Cardiac muscle cell (in vitro differentiated cells and primary cell): Measurements from ENCODE around the gene INO80. TPM values are rescaled to one million over a fixed set of nuclear protein-coding genes. Genes with fewer than 3 reads are reported as not detected.

ENCODE experiments used
- DNase-seq, 2 donors: peaks; one replicate each; pipeline versions ENCODE4 v3.0.0 to v3.0.0-alpha.2; 2010 to 2017; ENCODE audit warnings: low read depth in 1 of 2, low spot score in 1 of 2
- H3K27ac ChIP-seq: fragments of 200-600 bp; sonication (generic); 2 replicates; pipeline ENCODE4 v1.5.1; 2016
- H3K27me3 ChIP-seq: fragments of 200-600 bp; sonication (generic); 2 replicates; pipeline ENCODE4 v1.6.0; 2016; ENCODE audit warnings: control low read depth
- H3K36me3 ChIP-seq: fragments of 200-600 bp; sonication (generic); 2 replicates; pipeline ENCODE4 v1.5.1; 2016; ENCODE audit warnings: control low read depth
- H3K4me1 ChIP-seq: fragments of 200-600 bp; sonication (generic); 2 replicates; pipeline ENCODE4 v1.8.1; 2017; ENCODE audit warnings: low read depth, mild to moderate bottlenecking, mixed run types
- H3K4me3 ChIP-seq: fragments of 200-600 bp; sonication (generic); 2 replicates; pipeline ENCODE4 v1.5.1; 2016; ENCODE audit warnings: mild to moderate bottlenecking
- H3K9me3 ChIP-seq: fragments of 200-600 bp; sonication (generic); 2 replicates; pipeline ENCODE4 v1.5.1; 2017; ENCODE audit warnings: low read depth, mild to moderate bottlenecking, control low read depth
- CTCF ChIP-seq: IDR thresholded peaks from 2 replicates; pipeline ENCODE4 v1.5.1; 2012; ENCODE audit warnings: low read depth, mild to moderate bottlenecking, low read length
- polyA plus RNA-seq: library from polyadenylated mRNA; unstranded; fragments of >200 nt; fragmentation: Nextera tagmentation; extraction: Ambion mirVana; gene quantifications from 2 replicates; pipeline ENCODE4 v1.2.1, GENCODE V29; 2016
- total RNA-seq: library from RNA; depleted of rRNA; stranded (reverse); fragments of >200 nt; gene quantifications from 2 replicates; pipeline ENCODE4 v1.2.3, GENCODE V29; 2016

The INO80 gene
- total and polyA plus RNA-seq, 2 experiments from 2014 or later, result 6.0 to 14.0 TPM

- H3K4me3 ChIP-seq, result no peak overlapping the region
- no peaks in the 10 kb centered on the region for H3K27me3 ChIP-seq
- no peak overlapping the region for H3K27ac ChIP-seq
- no peaks in the 10 kb centered on the region for H3K9me3 ChIP-seq
- H3K36me3 ChIP-seq, result peaks cover 3% of the 10 kb centered on the region
- no peak for TF ChIP-seq CTCF
- no peak for DNase-seq
- no peaks in the 10 kb centered on the region for H3K4me1 ChIP-seq
These were observed 87.2 kb downstream of the INO80 start for GRCh38 chr15:41028853-41029252.

- no peak for TF ChIP-seq CTCF
- Histone ChIP-seq H3K4me3 (no peak overlapping the region), H3K27ac (no peak overlapping the region), H3K27me3 (no peaks in the 10 kb centered on the region), H3K4me1 (no peaks in the 10 kb centered on the region), H3K36me3 (peaks cover 3% of the 10 kb centered on the region), H3K9me3 (no peaks in the 10 kb centered on the region)
- no peak for DNase-seq
These were observed 90.7 kb downstream of the INO80 start for GRCh38 chr15:41025393-41025792.

GRCh38 chr15:41024885-41025284 lies 91.2 kb downstream of the INO80 start:
- Histone ChIP-seq H3K36me3 (peaks cover 3% of the 10 kb centered on the region), H3K27ac (no peak overlapping the region)
- no peak for TF ChIP-seq CTCF

GRCh38 chr15:41024131-41024530 lies 91.9 kb downstream of the INO80 start:
- Histone ChIP-seq H3K36me3 (peaks cover 3% of the 10 kb centered on the region), H3K4me1 (no peaks in the 10 kb centered on the region), H3K4me3 (no peak overlapping the region), H3K27me3 (no peaks in the 10 kb centered on the region), H3K9me3 (no peaks in the 10 kb centered on the region), H3K27ac (no peak overlapping the region)
- peak in 1 of 2 donors; percentile 73 for DNase-seq
- TF ChIP-seq CTCF, result no peak

More at GRCh38 chr15:41024885-41025284, 91.2 kb downstream of the INO80 start:
- H3K27me3 ChIP-seq, result no peaks in the 10 kb centered on the region
- no peaks in the 10 kb centered on the region for H3K4me1 ChIP-seq
- H3K9me3 ChIP-seq, result no peaks in the 10 kb centered on the region
- H3K4me3 ChIP-seq, result no peak overlapping the region
- no peak for DNase-seq

DNA sequence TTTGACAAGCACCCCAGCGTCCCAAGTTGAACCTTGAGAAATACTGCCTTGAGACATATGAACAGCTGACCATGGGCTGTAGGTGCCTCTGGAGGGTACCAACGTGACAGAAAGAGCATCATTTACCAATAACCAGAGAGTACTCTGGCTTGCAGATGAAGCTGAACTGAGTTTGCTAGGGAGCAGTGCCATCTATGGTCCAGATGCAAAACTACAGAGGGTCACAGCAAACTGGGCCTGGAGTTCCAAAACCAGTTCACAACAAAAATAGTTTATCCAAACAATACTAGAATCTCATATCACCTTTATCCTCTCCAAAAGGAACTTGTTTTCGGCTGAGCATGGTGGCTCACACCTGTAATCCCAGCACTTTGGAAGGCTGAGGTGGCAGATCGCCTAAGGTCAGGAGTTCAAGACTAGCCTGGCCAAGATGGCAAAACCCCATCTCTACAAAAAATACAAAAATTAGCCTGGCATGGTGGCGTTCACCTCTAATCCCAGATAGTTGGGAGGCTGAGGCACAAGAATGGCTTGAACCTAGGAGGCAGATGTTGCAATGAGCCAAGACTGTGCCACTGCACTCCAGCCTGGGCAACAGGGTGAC lies 93.5 kb downstream of the INO80 start:
- peak; percentile 56 to 81 for DNase-seq
- H3K9me3 ChIP-seq, result no peaks in the 10 kb centered on the region
- no peak overlapping the region for H3K27ac ChIP-seq
- H3K4me3 ChIP-seq, result no peak overlapping the region
- TF ChIP-seq CTCF, result peak; percentile 81
- H3K4me1 ChIP-seq, result peaks cover 4% of the 10 kb centered on the region
- H3K36me3 ChIP-seq, result peaks cover 3% of the 10 kb centered on the region
- no peaks in the 10 kb centered on the region for H3K27me3 ChIP-seq
